Measurements from ENCODE around the gene FKBP7.

GRCh38 chr2:178478130-178478438 is 316 bp downstream of the FKBP7 start:
- TF ChIP-seq EP300 (IDR thresholded peaks at IDR 0.05): no peak
- no peak for TF ChIP-seq CTCF (IDR thresholded peaks at IDR 0.05)
